GM12878 (cell line): ENCODE results near the gene OR52N1. TPM values are rescaled to one million over a fixed set of nuclear protein-coding genes. Genes with fewer than 3 reads are reported as not detected.

Experiments used
- ATAC-seq: fragments of 200-7000 bp; cut with Tn5 transposase; 3 replicates; pipeline ENCODE4 v1.9.1; 2020; ENCODE audit warnings: mild to moderate bottlenecking, moderate library complexity
- BruUV-seq: library from RNA; stranded (reverse); fragments of 400-500 nt; replicated peaks from 2 replicates; lab custom pipeline; 2021; lab: Mats Ljungman, UMichigan
- CTCF ChIA-PET: fragments of 300-600 bp; sonication (Branson Sonifier 250); formaldehyde crosslinking; extraction: SDS; loops from one replicate; lab custom pipeline; 2021; ENCODE audit warnings: inconsistent platforms; lab: Yijun Ruan, JAX
- POLR2A ChIA-PET: fragments of 350-600 bp; formaldehyde crosslinking; extraction: SDS; loops from one replicate; lab custom pipeline; 2021; ENCODE audit warnings: inconsistent platforms; lab: Charles Lee
- RAD21 ChIA-PET: fragments of 300-600 bp; sonication (Branson Sonifier 250); formaldehyde crosslinking; loops from one replicate; lab custom pipeline; 2023; ENCODE audit warnings: antibody characterized with exemption; ENCODE audit not compliant: unreplicated experiment; lab: Charles Lee
- SMC1A ChIA-PET: fragments of 300-600 bp; sonication (Branson Sonifier 250); formaldehyde crosslinking; loops from one replicate; lab custom pipeline; 2023; ENCODE audit not compliant: unreplicated experiment, uncharacterized antibody; lab: Charles Lee
- DNase-seq: peaks from one replicate; pipeline ENCODE4 v3.0.0-alpha.2; 2011; ENCODE audit warnings: low read depth, low spot score
- FAIRE-seq: peaks from 3 replicates; lab custom pipeline; 2011; peaks lifted over from hg19 to GRCh38; lab: Jason Lieb, UNC
- H2AFZ ChIP-seq: 2 replicates; pipeline ENCODE4 v1.6.0; 2011; ENCODE audit warnings: low read depth, low read length, control low read depth; ENCODE audit not compliant: control insufficient read depth
- H3K27ac ChIP-seq: 2 replicates; pipeline ENCODE4 v1.5.1; 2011; ENCODE audit warnings: control low read depth; ENCODE audit not compliant: control insufficient read depth, insufficient read depth
- H3K27me3 ChIP-seq, 2 experiments: replicated peaks in 1 of 2; 2 replicates each; pipeline versions ENCODE4 v1.6.0 to v1.6.1; 2011; ENCODE audit warnings: low read length in 1 of 2; ENCODE audit not compliant: control insufficient read depth in 2 of 2, insufficient read depth in 2 of 2
- H3K36me3 ChIP-seq, 2 experiments: 2 replicates each; pipeline ENCODE4 v1.5.1; 2011; ENCODE audit warnings: low read length in 1 of 2; ENCODE audit not compliant: control insufficient read depth in 2 of 2, insufficient read depth in 2 of 2
- H3K4me1 ChIP-seq: 2 replicates; pipeline ENCODE4 v1.6.1; 2011; ENCODE audit warnings: mild to moderate bottlenecking, low read length, moderate library complexity, mixed read lengths; ENCODE audit not compliant: control insufficient read depth, insufficient read depth
- H3K4me2 ChIP-seq: 2 replicates; pipeline ENCODE4 v1.6.0; 2011; ENCODE audit warnings: control low read depth; ENCODE audit not compliant: control insufficient read depth, insufficient read depth
- H3K4me3 ChIP-seq: fragments of 200-600 bp; sonication (generic); 2 replicates; pipeline ENCODE4 v1.5.1; 2016
- H3K79me2 ChIP-seq: 2 replicates; pipeline ENCODE4 v1.6.0; 2011; ENCODE audit warnings: low read length; ENCODE audit not compliant: control insufficient read depth, insufficient read depth
- H3K9ac ChIP-seq: 2 replicates; pipeline ENCODE4 v1.8.0; 2011; ENCODE audit warnings: low read length, control low read depth, mixed read lengths; ENCODE audit not compliant: control insufficient read depth, insufficient read depth
- H3K9me3 ChIP-seq: replicated peaks from 3 replicates; pipeline ENCODE4 v1.5.1; 2011; ENCODE audit warnings: mild to moderate bottlenecking, low read length; ENCODE audit not compliant: control insufficient read depth, insufficient read depth
- H4K20me1 ChIP-seq: 2 replicates; pipeline ENCODE4 v1.6.0; 2011; ENCODE audit not compliant: control insufficient read depth, insufficient read depth
- CBX5 ChIP-seq: sonication (generic); IDR thresholded peaks from 2 replicates; pipeline ENCODE4 v1.6.1; 2016; ENCODE audit warnings: low read depth, moderate library complexity, mild to moderate bottlenecking, inconsistent platforms
- CHD1 ChIP-seq: IDR thresholded peaks from 2 replicates; pipeline ENCODE4 v1.6.1; 2012; ENCODE audit warnings: low read depth, low read length, improper control_type of control experiment
- KDM1A ChIP-seq: fragments of 200-600 bp; sonication (generic); IDR thresholded peaks from 2 replicates; pipeline ENCODE4 v1.6.1; 2016; ENCODE audit warnings: borderline replicate concordance
- MXI1 ChIP-seq: fragments of 150-350 bp; IDR thresholded peaks from 2 replicates; pipeline ENCODE4 v1.6.1; 2011; ENCODE audit warnings: low read depth, mild to moderate bottlenecking, inconsistent platforms, low read length, improper control_type of control experiment
- NBN ChIP-seq: fragments of 450-650 bp; IDR thresholded peaks from 2 replicates; pipeline ENCODE4 v1.6.1; 2016
- POLR2A ChIP-seq: IDR thresholded peaks from 2 replicates; pipeline ENCODE4 v1.6.1; 2011; ENCODE audit warnings: low read depth, mild to moderate bottlenecking, low read length
- SUZ12 ChIP-seq: fragments of 200-600 bp; sonication (generic); IDR thresholded peaks from one replicate; pipeline ENCODE4 v1.6.1; 2018; ENCODE audit warnings: antibody characterized with exemption, mild to moderate bottlenecking; ENCODE audit not compliant: unreplicated experiment
- WGBS: methylation state at CpG from one replicate; pipeline ENCODE4 v1.1.6; 2016; ENCODE audit warnings: low lambda C conversion rate; ENCODE audit not compliant: insufficient replicate concordance, insufficient coverage; ENCODE audit errors: missing lambda C conversion rate; 5-methylcytosine and 5-hydroxymethylcytosine counted together
- in situ Hi-C: fragments of 300-500 bp; cut with MboI; formaldehyde crosslinking; loops from 9 replicates; pipeline ENCODE4 v1.14.3; 2018; ENCODE audit warnings: mixed read lengths
- intact Hi-C: fragments of 100-400 bp; cut with micrococcal nuclease; formaldehyde crosslinking; loops from one replicate; pipeline ENCODE4 v1.14.2; 2022; ENCODE audit not compliant: unreplicated experiment
- polyA plus RNA-seq, 11 experiments: library from polyadenylated mRNA; depleted of rRNA in 4 of 11; unstranded in 6 of 11; stranded (reverse) in 5 of 11; fragments of >200 nt; fragmentation: Nextera tagmentation in 4 of 11; fragmentation: Illumina TruSeq in 1 of 11; extraction: Ambion mirVana in 4 of 11; extraction: Trizol in 1 of 11; gene quantifications; 1 replicate in 1 of 11; 2 replicates in 10 of 11; pipeline versions ENCODE4 v1.2.1 to v1.2.3, GENCODE V29; 2011 to 2016; ENCODE audit warnings: inconsistent platforms in 2 of 11, missing spikeins in 2 of 11, low read depth in 1 of 11
- total RNA-seq, 4 experiments: library from RNA; depleted of rRNA in 3 of 4; stranded (reverse); fragments of >200 nt in 3 of 4; fragmentation: Illumina TruSeq in 1 of 4; extraction: Trizol in 1 of 4; gene quantifications; 2 replicates each; pipeline versions ENCODE4 v1.2.1 to v1.2.3, GENCODE V29; 2013 to 2021
- TF ChIP-seq, protein P1 (sequence below): fragments of 450-650 bp; IDR thresholded peaks from 2 replicates; pipeline ENCODE4 v1.6.1; 2017; ENCODE audit warnings: borderline replicate concordance
- TF ChIP-seq, protein P2 (sequence below): fragments of 450-650 bp; conservative IDR thresholded peaks from 2 replicates; pipeline ENCODE4 v1.6.1; 2017; ENCODE audit warnings: mild to moderate bottlenecking, moderate library complexity
- TF ChIP-seq, protein P3 (sequence below): fragments of 450-650 bp; IDR thresholded peaks from 2 replicates; pipeline ENCODE4 v1.6.1; 2017; ENCODE audit warnings: antibody characterized with exemption, mild to moderate bottlenecking, moderate library complexity
- TF ChIP-seq, protein P4 (sequence below): fragments of 450-650 bp; IDR thresholded peaks from 2 replicates; pipeline ENCODE4 v1.6.1; 2016; ENCODE audit warnings: mild to moderate bottlenecking

Gene OR52N1
- total and polyA plus RNA-seq, 10 of the 15 experiments (the other 5 are each of a cell fraction or from before 2014, with no cell fraction given), result 0.04 TPM; not detected in 9

DNA sequence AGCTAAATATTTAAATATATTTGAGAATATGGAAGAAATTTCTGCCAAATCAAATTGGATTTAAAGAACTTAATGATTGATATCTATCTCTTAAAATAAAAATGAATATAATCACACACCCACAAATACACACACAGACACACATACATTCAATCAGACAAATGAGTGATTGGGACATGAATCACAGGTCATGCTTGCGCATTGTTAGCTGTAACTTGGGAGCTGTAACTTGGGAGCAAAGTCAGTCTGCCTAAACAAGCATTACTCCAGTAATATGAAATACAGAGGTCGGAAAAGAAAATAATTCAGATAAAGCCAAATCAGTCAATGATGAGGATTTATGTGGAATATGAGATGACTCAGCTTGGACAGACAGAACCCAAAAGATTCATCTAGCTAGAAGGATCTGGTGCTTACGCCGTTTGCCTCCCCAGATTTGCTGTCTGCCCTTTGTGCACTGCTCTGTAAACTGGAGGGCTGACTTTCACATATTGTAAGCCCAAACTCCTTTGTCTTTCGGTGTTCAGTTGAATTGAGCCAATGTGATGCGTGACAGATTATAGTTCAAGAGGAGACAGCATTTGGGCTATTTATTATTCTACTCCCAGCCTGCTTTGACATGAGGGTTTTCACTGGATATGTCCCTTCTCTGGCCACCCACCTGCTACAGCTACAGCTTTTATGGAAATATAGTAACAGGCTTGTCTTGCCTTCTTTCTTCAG lies 53.2 kb downstream of the OR52N1 start:
- no peaks in the 10 kb centered on the region for H3K4me1 ChIP-seq
- intact Hi-C loops, result no loop called here
- no TSS peak for BruUV-seq
- H3K36me3 ChIP-seq, result no peaks in the 10 kb centered on the region
- RAD21 ChIA-PET, result no interaction called here
- CTCF ChIA-PET, result interaction anchor here (0.6 to 1.1 kb wide), 3 partner anchors 19 to 266 kb away, joined by 3 read pairs; no protein-coding TSS in a partner anchor
- POLR2A ChIA-PET, result no interaction called here
- H3K4me3 ChIP-seq, result no peak overlapping the region
- H3K27ac ChIP-seq, result no peak overlapping the region
- no peaks in the 10 kb centered on the region for H4K20me1 ChIP-seq
- no peaks in the 10 kb centered on the region for H3K79me2 ChIP-seq
- H3K27me3 ChIP-seq, result no peaks in the 10 kb centered on the region
- H3K9me3 ChIP-seq, result no peaks in the 10 kb centered on the region; the same call in 2 of the 3 replicates
- SMC1A ChIA-PET, result no interaction called here
- H3K4me2 ChIP-seq, result no peak overlapping the region
- no peak for TF ChIP-seq CBX5
- TF ChIP-seq POLR2A, result no peak
- TF ChIP-seq, protein P1, sequence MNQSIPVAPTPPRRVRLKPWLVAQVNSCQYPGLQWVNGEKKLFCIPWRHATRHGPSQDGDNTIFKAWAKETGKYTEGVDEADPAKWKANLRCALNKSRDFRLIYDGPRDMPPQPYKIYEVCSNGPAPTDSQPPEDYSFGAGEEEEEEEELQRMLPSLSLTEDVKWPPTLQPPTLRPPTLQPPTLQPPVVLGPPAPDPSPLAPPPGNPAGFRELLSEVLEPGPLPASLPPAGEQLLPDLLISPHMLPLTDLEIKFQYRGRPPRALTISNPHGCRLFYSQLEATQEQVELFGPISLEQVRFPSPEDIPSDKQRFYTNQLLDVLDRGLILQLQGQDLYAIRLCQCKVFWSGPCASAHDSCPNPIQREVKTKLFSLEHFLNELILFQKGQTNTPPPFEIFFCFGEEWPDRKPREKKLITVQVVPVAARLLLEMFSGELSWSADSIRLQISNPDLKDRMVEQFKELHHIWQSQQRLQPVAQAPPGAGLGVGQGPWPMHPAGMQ, result no peak
- TF ChIP-seq MXI1, result no peak
- no peak for TF ChIP-seq CHD1
- TF ChIP-seq, protein P2, sequence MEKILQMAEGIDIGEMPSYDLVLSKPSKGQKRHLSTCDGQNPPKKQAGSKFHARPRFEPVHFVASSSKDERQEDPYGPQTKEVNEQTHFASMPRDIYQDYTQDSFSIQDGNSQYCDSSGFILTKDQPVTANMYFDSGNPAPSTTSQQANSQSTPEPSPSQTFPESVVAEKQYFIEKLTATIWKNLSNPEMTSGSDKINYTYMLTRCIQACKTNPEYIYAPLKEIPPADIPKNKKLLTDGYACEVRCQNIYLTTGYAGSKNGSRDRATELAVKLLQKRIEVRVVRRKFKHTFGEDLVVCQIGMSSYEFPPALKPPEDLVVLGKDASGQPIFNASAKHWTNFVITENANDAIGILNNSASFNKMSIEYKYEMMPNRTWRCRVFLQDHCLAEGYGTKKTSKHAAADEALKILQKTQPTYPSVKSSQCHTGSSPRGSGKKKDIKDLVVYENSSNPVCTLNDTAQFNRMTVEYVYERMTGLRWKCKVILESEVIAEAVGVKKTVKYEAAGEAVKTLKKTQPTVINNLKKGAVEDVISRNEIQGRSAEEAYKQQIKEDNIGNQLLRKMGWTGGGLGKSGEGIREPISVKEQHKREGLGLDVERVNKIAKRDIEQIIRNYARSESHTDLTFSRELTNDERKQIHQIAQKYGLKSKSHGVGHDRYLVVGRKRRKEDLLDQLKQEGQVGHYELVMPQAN, result no peak
- TF ChIP-seq, protein P3, sequence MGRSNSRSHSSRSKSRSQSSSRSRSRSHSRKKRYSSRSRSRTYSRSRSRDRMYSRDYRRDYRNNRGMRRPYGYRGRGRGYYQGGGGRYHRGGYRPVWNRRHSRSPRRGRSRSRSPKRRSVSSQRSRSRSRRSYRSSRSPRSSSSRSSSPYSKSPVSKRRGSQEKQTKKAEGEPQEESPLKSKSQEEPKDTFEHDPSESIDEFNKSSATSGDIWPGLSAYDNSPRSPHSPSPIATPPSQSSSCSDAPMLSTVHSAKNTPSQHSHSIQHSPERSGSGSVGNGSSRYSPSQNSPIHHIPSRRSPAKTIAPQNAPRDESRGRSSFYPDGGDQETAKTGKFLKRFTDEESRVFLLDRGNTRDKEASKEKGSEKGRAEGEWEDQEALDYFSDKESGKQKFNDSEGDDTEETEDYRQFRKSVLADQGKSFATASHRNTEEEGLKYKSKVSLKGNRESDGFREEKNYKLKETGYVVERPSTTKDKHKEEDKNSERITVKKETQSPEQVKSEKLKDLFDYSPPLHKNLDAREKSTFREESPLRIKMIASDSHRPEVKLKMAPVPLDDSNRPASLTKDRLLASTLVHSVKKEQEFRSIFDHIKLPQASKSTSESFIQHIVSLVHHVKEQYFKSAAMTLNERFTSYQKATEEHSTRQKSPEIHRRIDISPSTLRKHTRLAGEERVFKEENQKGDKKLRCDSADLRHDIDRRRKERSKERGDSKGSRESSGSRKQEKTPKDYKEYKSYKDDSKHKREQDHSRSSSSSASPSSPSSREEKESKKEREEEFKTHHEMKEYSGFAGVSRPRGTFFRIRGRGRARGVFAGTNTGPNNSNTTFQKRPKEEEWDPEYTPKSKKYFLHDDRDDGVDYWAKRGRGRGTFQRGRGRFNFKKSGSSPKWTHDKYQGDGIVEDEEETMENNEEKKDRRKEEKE, result no peak
- TF ChIP-seq NBN, result no peak
- TF ChIP-seq SUZ12, result no peak
- TF ChIP-seq, protein P4, sequence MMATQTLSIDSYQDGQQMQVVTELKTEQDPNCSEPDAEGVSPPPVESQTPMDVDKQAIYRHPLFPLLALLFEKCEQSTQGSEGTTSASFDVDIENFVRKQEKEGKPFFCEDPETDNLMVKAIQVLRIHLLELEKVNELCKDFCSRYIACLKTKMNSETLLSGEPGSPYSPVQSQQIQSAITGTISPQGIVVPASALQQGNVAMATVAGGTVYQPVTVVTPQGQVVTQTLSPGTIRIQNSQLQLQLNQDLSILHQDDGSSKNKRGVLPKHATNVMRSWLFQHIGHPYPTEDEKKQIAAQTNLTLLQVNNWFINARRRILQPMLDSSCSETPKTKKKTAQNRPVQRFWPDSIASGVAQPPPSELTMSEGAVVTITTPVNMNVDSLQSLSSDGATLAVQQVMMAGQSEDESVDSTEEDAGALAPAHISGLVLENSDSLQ, result no peak
- TF ChIP-seq KDM1A, result no peak
- DNase-seq, result no peak
- ATAC-seq, result no peak
- 62% methylated on average over 6 of the region's 6 CpGs for whole genome bisulfite sequencing
- no peak overlapping the region for H2AFZ ChIP-seq
- H3K9ac ChIP-seq, result no peak overlapping the region
- no peak for FAIRE-seq
- in situ Hi-C loops, result no loop called here
